HG03442 (cell line): ENCODE results near the gene WT1.

Experiments
- ATAC-seq: cut with Tn5 transposase; IDR thresholded peaks from one replicate; pipeline ENCODE4 v1.9.1; 2021; ENCODE audit warnings: mild to moderate bottlenecking, moderate library complexity; ENCODE audit not compliant: unreplicated experiment

The WT1 gene

GRCh38 chr11:32438866-32439489 lies 3.6 kb upstream of the WT1 start:
- ATAC-seq, result no peak

GRCh38 chr11:32438346-32438865 lies 3.1 kb upstream of the WT1 start:
- ATAC-seq, result no peak

- no peak for ATAC-seq
Measured at GRCh38 chr11:32437495-32438345, 2.4 kb upstream of the WT1 start.

GRCh38 chr11:32436751-32437494 lies 1.6 kb upstream of the WT1 start:
- no peak for ATAC-seq

- no peak for ATAC-seq
Measured at GRCh38 chr11:32435942-32436750, 807 bp upstream of the WT1 start.

GRCh38 chr11:32435152-32435480 lies 223 bp downstream of the WT1 start:
- no peak for ATAC-seq

- ATAC-seq, result no peak
Measured at GRCh38 chr11:32434356-32435151, 785 bp downstream of the WT1 start.

GRCh38 chr11:32433914-32434355 lies 1.4 kb downstream of the WT1 start:
- ATAC-seq, result no peak

GRCh38 chr11:32433101-32433913 lies 2.0 kb downstream of the WT1 start:
- no peak for ATAC-seq

- no peak for ATAC-seq
Measured at GRCh38 chr11:32432565-32432964, 2.8 kb downstream of the WT1 start.

- ATAC-seq, result no peak
Measured at GRCh38 chr11:32430568-32431381, 4.6 kb downstream of the WT1 start.

GRCh38 chr11:32429477-32429876 lies 5.9 kb downstream of the WT1 start:
- no peak for ATAC-seq

GRCh38 chr11:32428665-32429303 lies 6.6 kb downstream of the WT1 start:
- no peak for ATAC-seq

- no peak for ATAC-seq
Measured at GRCh38 chr11:32427935-32428664, 7.2 kb downstream of the WT1 start.

- ATAC-seq, result no peak
Measured at GRCh38 chr11:32427616-32427934, 7.8 kb downstream of the WT1 start.

GRCh38 chr11:32426819-32427615 lies 8.3 kb downstream of the WT1 start:
- no peak for ATAC-seq
